ENCODE measurements around the gene OR5D14. TPM values are rescaled to one million over a fixed set of nuclear protein-coding genes. Genes with fewer than 3 reads are reported as not detected.

Gene OR5D14
- total RNA-seq, 1 experiment from 2014 or later = not detected

DNA sequence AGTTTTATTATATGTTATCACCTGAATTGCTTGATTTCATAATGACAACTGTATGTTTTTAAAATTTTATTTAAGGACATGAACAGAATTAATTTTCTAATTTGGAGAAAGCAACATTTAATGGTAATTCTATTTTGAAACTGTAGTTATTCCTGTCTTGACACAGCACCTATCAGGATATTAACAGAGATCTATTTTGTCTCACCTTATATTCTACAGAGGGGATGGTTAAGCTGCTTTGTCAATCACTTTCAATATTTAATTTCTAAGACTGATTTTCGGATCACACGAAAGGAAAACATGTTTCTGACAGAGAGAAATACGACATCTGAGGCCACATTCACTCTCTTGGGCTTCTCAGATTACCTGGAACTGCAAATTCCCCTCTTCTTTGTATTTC, 43.1 kb downstream of the OR5D14 start, which contains the start of gene OR5D16:
TSS of gene OR5D16 (plus strand) at position 301 of the 400 bp plus-strand sequence. CDS start at position 301, 0 bp downstream.
- H3K4me1 ChIP-seq (ENCODE audit: low read length) = no peaks in the 10 kb centered on the region
- peaks cover 17% of the 10 kb centered on the region for H3K9me3 ChIP-seq (ENCODE audit: low read length)
- no peak within 1 kb of the TSS for H2AFZ ChIP-seq (ENCODE audit: low read length)
- no peaks in the 10 kb centered on the region for H3K27me3 ChIP-seq (ENCODE audit: low read length)
- H3K4me3 ChIP-seq (ENCODE audit: low read length) = no peak within 1 kb of the TSS
- DNase-seq = no peak
- no peak within 1 kb of the TSS for H3K4me2 ChIP-seq (ENCODE audit: low read depth, low read length, poor library complexity, severe bottlenecking)
- no peaks in the 10 kb centered on the region for H3K79me2 ChIP-seq (ENCODE audit: low read length)
- no peaks in the 10 kb centered on the region for H3K9me2 ChIP-seq (replicated peaks; ENCODE audit: insufficient read depth, low read length)
- H3K27ac ChIP-seq (ENCODE audit: low read length) = no peak within 1 kb of the TSS
- no peaks in the 10 kb centered on the region for H4K20me1 ChIP-seq (ENCODE audit: insufficient read depth, low read depth, low read length)
- no peaks in the 10 kb centered on the region for H3K36me3 ChIP-seq (ENCODE audit: insufficient read depth, low read length)
- no peak within 1 kb of the TSS for H3K9ac ChIP-seq (ENCODE audit: low read length)

Other genes with a start within 250 kb of the OR5D14 start
- gene OR4C15, start 241.1 kb upstream of the OR5D14 start, total RNA-seq (2014; rRNA removed; shearing (Covaris generic); ENCODE audit: low replicate concordance) = not detected in 2 replicates
- not detected in 2 replicates for gene OR4C16, start 223.4 kb upstream of the OR5D14 start, total RNA-seq (2014; rRNA removed; shearing (Covaris generic); ENCODE audit: low replicate concordance)
- gene OR4C11, start 187.9 kb upstream of the OR5D14 start, total RNA-seq (2014; rRNA removed; shearing (Covaris generic); ENCODE audit: low replicate concordance) = not detected in 2 replicates
- gene OR4P4, start 160.4 kb upstream of the OR5D14 start, total RNA-seq (2014; rRNA removed; shearing (Covaris generic); ENCODE audit: low replicate concordance) = not detected in 2 replicates
- not detected in 2 replicates for gene OR4S2, start 147.2 kb upstream of the OR5D14 start, total RNA-seq (2014; rRNA removed; shearing (Covaris generic); ENCODE audit: low replicate concordance)
- not detected in 2 replicates for gene OR4C6, start 133.4 kb upstream of the OR5D14 start, total RNA-seq (2014; rRNA removed; shearing (Covaris generic); ENCODE audit: low replicate concordance)
- not detected in 2 replicates for gene OR5D13, start 22.1 kb upstream of the OR5D14 start, total RNA-seq (2014; rRNA removed; shearing (Covaris generic); ENCODE audit: low replicate concordance)
- gene OR5L1, start 15.8 kb downstream of the OR5D14 start, total RNA-seq (2014; rRNA removed; shearing (Covaris generic); ENCODE audit: low replicate concordance) = not detected in 2 replicates
- gene OR5D18, start 24.1 kb downstream of the OR5D14 start, total RNA-seq (2014; rRNA removed; shearing (Covaris generic); ENCODE audit: low replicate concordance) = not detected in 2 replicates
- not detected in 2 replicates for gene OR5L2, start 31.7 kb downstream of the OR5D14 start, total RNA-seq (2014; rRNA removed; shearing (Covaris generic); ENCODE audit: low replicate concordance)
- not detected in 2 replicates for gene OR5D16, start 43.2 kb downstream of the OR5D14 start, total RNA-seq (2014; rRNA removed; shearing (Covaris generic); ENCODE audit: low replicate concordance)
- not detected in 2 replicates for gene TRIM51, start 87.7 kb downstream of the OR5D14 start, total RNA-seq (2014; rRNA removed; shearing (Covaris generic); ENCODE audit: low replicate concordance)
- not detected in 2 replicates for gene OR5W2, start 119.0 kb downstream of the OR5D14 start, total RNA-seq (2014; rRNA removed; shearing (Covaris generic); ENCODE audit: low replicate concordance)
- not detected in 2 replicates for gene OR5I1, start 140.8 kb downstream of the OR5D14 start, total RNA-seq (2014; rRNA removed; shearing (Covaris generic); ENCODE audit: low replicate concordance)
- gene OR10AG1, start 174.4 kb downstream of the OR5D14 start, total RNA-seq (2014; rRNA removed; shearing (Covaris generic); ENCODE audit: low replicate concordance) = not detected in 2 replicates
- gene OR5F1, start 199.1 kb downstream of the OR5D14 start, total RNA-seq (2014; rRNA removed; shearing (Covaris generic); ENCODE audit: low replicate concordance) = not detected in 2 replicates
- not detected in 2 replicates for gene OR5AS1, start 232.1 kb downstream of the OR5D14 start, total RNA-seq (2014; rRNA removed; shearing (Covaris generic); ENCODE audit: low replicate concordance)